ENCODE measurements around the gene FXYD6.
A peak's percentile ranks its signal among the peaks of the same experiment; 100 is the strongest.
"Not testable (repeated sequence)": the region's sequence is repeated elsewhere in the genome, so short reads cannot be mapped to it uniquely, and the experiment has no call there.

FXYD6 gene

DNA sequence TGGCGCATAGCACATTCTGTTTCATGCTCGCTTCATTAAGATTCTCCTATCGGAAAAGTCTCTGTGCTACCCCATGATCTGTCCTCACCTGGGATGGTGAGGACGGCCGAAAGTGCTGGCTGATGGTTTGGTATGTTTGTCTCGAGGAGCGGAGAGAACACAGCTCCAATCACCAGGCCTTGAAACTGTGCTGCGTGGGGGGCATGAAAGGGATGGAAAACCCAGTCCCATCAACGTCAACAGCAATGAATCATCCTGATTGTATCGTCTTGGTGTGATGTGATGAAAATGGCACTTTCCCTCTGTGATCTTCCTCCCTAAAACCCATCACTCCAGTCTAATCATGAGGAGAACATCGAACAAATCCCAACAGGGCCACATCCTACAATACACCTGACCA, 8.4 kb downstream of the FXYD6 start:
- DNase-seq = no peak

DNA sequence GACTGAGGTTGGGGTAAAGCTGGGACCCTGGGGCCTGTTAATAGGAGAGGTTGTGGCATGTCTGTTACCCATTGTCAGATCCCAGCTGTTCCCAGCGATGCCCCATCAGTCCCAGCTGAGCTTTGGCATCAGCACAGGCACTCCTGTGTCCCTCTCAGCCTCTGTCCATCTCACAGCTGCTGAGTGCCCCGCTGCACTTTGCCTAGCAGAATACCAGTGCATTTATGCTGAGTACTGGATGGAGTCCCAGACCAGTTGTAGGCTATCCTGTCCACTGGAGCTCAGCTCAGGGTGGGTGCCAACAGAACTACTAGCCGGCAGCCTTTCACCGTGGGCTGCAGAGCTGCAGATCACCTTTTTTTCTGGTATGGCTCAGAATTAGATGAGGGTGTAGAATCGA, 9.9 kb downstream of the FXYD6 start:
- no peak for DNase-seq

DNA sequence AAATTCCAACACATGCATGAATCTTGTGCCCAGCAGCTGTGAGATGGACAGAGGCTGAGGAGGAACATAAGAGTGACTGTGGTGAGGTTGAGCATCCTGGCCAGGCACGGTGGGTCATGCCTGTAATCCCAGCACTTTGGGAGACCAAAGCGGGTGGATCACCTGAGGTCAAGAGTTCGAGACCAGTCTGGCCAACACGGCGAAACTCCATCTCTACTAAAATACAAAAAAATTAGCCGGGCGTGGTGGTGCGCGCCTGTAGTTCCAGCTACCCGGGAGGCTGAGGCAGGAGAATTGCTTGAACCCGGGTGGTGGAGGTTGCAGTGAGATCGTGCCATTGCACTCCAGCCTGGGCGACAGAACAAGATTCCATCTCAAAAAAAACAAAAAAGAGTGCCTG, 10.9 kb downstream of the FXYD6 start:
- not testable (repeated sequence) for DNase-seq

- no peak for DNase-seq
Observed at GRCh38 chr11:117863383-117863782, 13.1 kb downstream of the FXYD6 start.

- DNase-seq = no peak
Observed at GRCh38 chr11:117862753-117863152, 13.7 kb downstream of the FXYD6 start.

- DNase-seq = no peak
Observed at GRCh38 chr11:117862019-117862725, 14.3 kb downstream of the FXYD6 start.

DNA sequence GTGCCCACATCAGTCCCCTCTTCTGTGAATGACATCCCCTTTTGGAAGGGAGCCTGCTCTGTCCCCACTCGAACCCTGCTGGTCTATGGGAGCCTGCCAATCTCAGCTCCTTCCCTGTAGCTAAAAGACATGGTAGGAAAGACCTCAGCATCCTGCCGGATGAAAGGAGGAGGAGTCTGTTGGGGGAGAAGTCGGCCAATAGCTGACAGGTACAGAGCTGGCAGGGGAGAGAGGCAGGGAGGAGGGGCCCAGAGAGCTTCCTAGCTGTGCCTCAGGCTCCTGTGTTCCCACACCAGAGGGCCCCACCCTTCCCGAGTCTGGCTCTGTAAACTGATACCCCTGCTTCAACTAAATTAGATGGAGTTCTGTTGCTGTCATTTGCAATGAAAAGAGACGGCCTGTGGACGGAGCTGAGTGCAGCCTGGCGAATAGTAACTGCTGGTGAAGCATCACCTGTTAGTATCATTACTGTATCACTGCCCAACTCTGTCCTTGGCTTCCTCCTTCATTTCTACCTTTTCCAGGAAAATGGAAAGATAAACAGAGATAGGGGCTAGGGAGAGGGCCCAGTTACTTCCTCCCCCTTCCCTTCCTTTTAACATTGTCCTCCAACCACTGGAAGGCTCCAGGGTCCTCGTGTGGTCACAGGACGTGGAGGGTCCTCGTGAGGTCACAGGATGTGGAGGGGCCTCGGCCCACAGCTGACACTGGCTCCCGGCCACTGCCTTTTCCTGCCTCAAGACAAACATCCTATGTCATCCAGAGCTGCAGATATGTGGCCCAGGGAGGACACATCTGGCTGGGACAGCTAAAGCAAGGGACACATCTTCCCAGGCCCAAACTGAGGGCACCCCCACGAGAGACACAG, 15.1 kb downstream of the FXYD6 start:
- DNase-seq = peak; percentile 87

- DNase-seq = no peak
Observed at GRCh38 chr11:117860139-117860538, 16.3 kb downstream of the FXYD6 start.

DNA sequence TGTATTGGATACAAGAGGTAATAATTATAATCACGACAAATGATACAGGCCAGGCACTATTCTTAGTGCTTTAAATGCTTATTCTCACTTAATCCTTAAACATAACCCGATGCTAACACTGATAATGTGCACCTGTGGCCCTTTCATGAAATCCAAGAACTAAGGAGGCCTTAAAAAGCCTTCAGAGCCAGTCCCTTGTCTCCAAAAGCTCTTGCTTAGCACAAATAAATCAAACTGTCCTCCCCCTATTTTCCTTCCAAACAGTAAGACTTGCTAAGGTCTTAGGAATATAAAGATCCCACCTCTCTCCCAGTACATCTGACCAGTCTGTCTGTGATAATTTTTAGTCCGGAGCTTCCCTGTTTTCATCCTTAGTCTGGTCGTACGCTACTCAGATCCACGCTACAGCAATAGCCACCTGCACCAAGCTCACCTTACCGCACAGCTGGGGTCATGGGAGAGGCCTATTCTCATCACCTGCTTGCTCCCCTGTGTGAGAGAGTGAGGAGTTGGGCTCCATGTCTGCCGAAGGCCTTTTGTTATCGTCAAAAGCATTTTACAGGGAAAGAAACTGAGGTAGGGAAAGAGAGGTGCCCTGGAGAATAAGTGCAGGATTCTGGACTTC, 16.9 kb downstream of the FXYD6 start:
- peak; percentile 28 for DNase-seq

- no peak for DNase-seq
Observed at GRCh38 chr11:117859061-117859460, 17.4 kb downstream of the FXYD6 start.

DNA sequence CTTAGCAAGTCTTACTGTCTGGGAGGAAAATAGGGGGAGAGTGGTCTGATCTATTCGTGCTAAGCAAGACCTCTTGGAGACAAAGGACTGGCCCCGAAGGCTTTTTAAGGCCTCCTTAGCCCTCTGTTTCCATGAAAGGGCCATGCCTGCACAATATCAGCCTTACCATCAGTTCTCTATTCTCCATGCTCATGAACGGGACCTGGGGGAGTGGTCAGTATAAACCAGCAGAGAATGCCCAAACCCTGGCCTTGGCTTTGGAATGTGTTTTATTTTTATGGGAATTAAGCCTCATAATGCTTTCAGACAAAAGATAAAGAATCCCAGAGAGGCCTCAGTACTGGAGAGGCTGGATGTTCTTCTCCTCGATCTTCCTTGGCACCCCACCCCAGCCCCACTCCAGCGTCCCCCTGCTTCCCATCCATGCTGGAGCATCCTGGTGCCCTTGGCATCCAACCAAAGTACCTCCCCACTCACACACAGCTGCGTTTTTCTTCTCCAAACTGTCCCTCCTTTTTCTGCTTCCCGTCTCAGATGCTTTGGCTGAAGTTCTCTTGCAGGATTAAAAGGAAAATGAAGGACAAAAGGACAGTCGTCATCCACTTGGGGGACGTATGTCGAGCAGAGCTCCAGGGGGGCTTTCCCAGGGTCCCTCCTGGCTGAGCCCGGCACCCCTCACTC, 18.6 kb downstream of the FXYD6 start:
- DNase-seq = no peak

DNA sequence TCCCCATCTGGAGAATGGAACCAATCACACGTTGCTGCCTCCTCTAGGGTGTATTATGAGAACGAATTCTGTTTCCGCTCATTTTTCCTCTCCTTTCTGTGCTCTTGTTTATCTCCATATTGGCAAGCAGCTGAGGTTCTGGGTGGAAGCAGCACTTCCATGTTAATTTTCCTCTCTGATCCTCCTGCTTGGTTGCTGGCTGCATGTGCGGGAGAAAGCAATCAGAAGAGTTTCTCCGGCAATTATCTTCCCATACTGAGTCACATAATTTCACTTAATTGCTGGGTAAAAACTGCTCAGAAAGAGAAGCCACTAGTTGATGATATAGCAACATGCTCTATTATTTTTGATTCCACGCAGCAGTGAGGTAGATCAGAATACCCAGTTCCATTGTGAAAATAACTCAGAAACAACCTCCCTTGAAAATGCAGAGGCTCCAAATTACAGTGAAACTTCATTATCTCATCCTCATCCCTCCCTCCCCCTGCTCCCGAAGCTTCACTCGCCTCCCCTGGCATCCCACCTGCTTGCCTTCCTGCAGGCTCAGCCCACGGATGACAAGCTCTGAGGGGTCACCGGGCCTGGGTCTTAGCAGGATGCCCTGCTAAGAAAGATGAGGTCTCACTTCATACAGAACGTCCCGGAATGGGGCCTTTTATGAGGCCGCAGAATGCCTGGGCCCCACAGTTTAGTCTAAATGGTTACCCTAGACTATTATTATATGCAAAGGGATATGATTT, 20.4 kb downstream of the FXYD6 start:
- peak; percentile 70 for DNase-seq

DNA sequence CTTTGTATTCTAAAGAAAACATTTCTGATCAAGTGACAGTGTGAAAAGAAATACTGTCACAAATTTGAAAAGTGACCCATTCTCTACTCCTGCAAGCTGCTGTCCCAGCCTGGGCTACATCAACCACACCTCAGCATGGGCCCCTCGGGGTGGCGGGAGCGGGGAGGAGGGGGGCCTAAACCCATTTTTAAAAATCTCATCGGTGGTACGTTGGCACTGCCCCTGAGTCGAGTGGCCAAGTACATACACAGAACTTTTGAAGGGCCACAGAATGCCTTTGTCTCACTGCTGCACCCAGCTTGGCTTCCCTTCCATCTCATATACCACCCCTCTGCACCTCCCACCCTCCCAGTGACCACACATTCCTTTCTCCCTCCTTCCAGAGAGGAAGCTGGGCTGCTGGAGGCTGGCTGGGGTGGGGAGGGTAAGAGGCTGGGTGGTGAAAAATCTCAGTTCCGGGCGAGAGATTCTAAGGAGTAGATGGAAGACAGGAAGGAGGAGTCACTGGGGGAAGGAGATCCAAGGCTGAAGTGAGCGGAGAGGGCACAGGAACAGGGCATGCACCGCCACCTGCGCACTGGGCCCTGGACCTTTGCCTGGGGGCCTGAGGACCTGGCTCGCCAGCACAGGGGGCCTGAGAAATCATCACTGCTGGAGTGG, 21.1 kb downstream of the FXYD6 start:
- no peak for DNase-seq

GRCh38 chr11:117852309-117852708, 24.1 kb downstream of the FXYD6 start:
- DNase-seq = no peak

GRCh38 chr11:117851852-117852251, 24.6 kb downstream of the FXYD6 start:
- no peak for DNase-seq

GRCh38 chr11:117851106-117851505, 25.4 kb downstream of the FXYD6 start:
- peak; percentile 36 for DNase-seq

DNA sequence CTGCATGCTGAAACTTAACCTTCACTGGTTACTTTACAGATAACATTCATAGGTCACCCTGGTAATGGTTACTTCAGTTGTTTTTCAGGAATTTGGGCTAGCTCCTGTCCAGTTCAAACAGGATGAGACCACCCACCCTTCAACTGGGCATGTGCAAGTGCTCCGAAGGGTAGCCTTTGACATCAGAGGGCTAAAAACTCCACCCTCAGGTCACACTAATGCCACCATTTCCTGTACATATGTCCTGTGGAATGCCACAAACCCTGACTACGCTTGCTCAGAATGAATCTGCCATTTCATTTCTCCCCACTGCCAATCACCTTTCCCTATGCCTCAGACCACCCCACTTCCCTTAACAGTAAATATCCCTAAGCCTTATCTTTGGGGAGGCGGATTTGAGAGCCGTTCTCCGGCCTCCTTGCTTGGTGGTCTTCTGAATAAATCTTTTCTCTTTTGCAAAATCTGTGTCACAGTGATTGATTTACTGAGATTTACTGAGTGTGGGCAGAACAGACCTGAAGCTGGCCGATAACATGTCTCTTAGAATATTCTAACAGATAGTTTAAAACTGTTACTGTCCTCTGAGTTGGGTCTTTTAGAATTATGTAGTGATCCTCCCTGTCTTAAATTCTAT, 26.6 kb downstream of the FXYD6 start:
- no peak for DNase-seq

- DNase-seq = peak; percentile 31
Observed at GRCh38 chr11:117843666-117844484, 32.6 kb downstream of the FXYD6 start.

DNA sequence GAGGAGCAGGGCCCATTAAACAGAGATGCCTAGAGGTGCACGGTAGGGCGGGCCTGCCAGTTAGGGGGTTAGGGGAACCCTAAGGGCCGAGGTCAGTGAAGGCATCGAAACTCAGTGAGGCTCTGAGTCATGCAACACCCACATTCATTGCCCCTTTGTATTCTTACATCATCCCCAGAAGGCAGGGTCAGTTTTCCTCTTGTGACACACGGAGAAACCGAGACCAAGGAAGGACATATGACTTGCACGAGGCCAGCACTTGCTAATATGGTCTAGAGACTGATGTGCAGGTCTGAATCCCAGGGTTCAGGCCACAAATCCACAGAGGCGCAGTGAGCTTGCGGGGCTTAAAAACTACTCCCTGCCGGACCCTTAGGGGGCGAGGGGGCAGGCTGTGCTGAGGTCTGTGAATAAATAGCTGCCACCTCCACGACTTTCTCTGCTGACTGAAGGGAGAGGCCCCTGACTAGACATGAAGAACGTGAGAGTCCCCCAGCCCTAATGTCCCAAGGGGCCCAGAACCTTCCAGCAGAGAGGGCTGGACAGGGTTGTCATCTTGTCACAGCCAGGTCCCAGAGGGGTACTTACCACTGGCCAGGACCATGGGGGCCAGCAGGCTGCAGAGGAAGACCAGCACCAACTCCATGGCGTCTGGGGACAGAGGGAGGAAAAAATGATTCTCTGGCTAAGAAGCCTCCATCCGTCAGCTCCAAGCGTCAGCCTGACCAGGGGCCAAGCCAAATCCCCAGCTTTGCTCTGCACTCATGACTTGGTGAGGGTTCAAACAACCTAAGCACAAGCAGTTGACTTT, 34.1 kb downstream of the FXYD6 start:
- no peak for DNase-seq

All from NCI-H2227 treated with DMSO at 0.1 percent for 48 hours (cell line).